Hematopoietic multipotent progenitor cell treated with erythropoietin and hydrocortisone succinate and interleukin-3 and kit ligand, for 17 days (in vitro differentiated cells): ENCODE results near the gene KRTAP1-4.
"Not testable (repeated sequence)": the region's sequence is repeated elsewhere in the genome, so short reads cannot be mapped to it uniquely, and the experiment has no call there.

ENCODE experiments used
- DNase-seq: peaks from one replicate; pipeline ENCODE4 v3.0.0-alpha.2; 2015; ENCODE audit warnings: low spot score

Gene KRTAP1-4

GRCh38 chr17:41003926-41004325, 26.1 kb downstream of the KRTAP1-4 start:
- DNase-seq = no peak

GRCh38 chr17:41002814-41003213, 27.2 kb downstream of the KRTAP1-4 start:
- no peak for DNase-seq

- DNase-seq = no peak
Observed at GRCh38 chr17:41001795-41002194, 28.2 kb downstream of the KRTAP1-4 start.

GRCh38 chr17:40999563-40999962, 30.4 kb downstream of the KRTAP1-4 start, which contains the start of gene KRTAP3-2:
Gene KRTAP3-2, minus strand, starts transcription at chr17:40999906. Its CDS starts 53 bp downstream, at chr17:40999853.
- DNase-seq = not testable (repeated sequence)

GRCh38 chr17:40997361-40997760, 32.6 kb downstream of the KRTAP1-4 start:
- DNase-seq = no peak

- DNase-seq = no peak
Observed at GRCh38 chr17:40996829-40997228, 33.2 kb downstream of the KRTAP1-4 start.

- no peak for DNase-seq
Observed at GRCh38 chr17:40995116-40995515, 34.9 kb downstream of the KRTAP1-4 start.

- no peak for DNase-seq
Observed at GRCh38 chr17:40993839-40994238, 36.2 kb downstream of the KRTAP1-4 start, which contains the start of gene KRTAP3-3. Gene KRTAP3-3, minus strand, starts transcription at chr17:40994164. Its CDS starts 67 bp downstream, at chr17:40994097.

- DNase-seq = no peak
Observed at GRCh38 chr17:40993084-40993483, 36.9 kb downstream of the KRTAP1-4 start.

GRCh38 chr17:40992666-40993065, 37.3 kb downstream of the KRTAP1-4 start:
- DNase-seq = no peak

- no peak for DNase-seq
Observed at GRCh38 chr17:40986920-40987319, 43.1 kb downstream of the KRTAP1-4 start.

- no peak for DNase-seq
Observed at GRCh38 chr17:40984226-40984625, 45.8 kb downstream of the KRTAP1-4 start, which contains the start of gene KRT40. Gene KRT40, minus strand, starts transcription at chr17:40984326. Its CDS starts 53 bp downstream, at chr17:40984273.

- no peak for DNase-seq
Observed at GRCh38 chr17:40981115-40981514, 48.9 kb downstream of the KRTAP1-4 start.

GRCh38 chr17:40980596-40980995, 49.4 kb downstream of the KRTAP1-4 start:
- no peak for DNase-seq

- no peak for DNase-seq
Observed at GRCh38 chr17:40980117-40980516, 49.9 kb downstream of the KRTAP1-4 start.
